Activated CD4-positive, alpha-beta T cell treated with anti-CD3 and anti-CD28 coated beads, Interleukin-2, Interleukin-4, amounts not matched to agents 100 ng/mL and 50 ng/mL, durations not matched to agents 16 hours and 8 hours (primary cell): Measurements from ENCODE around the gene DEPDC1B.
"Not testable (repeated sequence)": the region's sequence is repeated elsewhere in the genome, so short reads cannot be mapped to it uniquely, and the experiment has no call there.

Source experiments
- DNase-seq: peaks from one replicate; pipeline ENCODE4 v3.0.0-alpha.2; 2020; ENCODE audit warnings: low spot score

DEPDC1B gene, protein sequence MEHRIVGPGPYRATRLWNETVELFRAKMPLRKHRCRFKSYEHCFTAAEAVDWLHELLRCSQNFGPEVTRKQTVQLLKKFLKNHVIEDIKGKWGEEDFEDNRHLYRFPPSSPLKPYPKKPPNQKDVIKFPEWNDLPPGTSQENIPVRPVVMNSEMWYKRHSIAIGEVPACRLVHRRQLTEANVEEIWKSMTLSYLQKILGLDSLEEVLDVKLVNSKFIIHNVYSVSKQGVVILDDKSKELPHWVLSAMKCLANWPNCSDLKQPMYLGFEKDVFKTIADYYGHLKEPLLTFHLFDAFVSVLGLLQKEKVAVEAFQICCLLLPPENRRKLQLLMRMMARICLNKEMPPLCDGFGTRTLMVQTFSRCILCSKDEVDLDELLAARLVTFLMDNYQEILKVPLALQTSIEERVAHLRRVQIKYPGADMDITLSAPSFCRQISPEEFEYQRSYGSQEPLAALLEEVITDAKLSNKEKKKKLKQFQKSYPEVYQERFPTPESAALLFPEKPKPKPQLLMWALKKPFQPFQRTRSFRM

DNA sequence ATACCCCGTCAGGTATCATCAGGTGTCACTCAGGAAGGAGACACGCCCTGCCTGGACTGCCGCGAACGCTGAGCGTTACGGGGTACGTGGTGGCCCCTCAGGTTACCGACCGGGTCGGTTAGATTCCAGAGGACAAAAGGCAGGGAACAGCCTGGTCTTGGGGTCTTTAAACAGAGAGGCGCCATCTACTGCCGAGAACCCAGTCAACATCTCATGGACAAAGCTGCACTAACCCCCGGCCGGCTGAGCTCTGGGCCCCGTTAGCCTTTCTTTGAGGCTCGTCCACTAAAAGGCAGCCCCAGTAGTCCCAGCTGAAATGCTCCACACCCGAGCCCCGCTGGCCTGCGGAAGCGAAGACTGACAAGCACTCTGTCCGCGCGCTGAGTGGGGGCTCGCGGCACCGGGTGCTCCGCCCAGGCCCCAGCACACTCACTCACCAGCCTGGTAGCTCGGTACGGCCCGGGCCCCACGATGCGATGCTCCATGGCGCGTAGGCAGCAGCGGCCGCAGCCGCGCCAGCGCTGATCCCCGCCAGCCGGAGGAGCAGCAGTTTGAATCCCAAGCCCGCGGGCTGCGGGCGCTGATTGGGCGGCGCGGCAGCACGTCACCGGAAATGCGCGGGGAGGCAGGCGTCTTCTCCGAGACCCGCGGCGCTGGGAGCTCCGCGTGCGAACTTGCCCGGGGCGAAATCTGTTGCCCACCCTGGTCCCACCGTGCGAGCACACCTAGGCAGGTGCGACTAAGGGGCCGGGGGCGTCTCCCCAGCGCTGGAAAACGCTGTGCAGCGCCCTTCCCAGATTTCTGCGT is at the start of gene DEPDC1B:
DEPDC1B (minus strand) TSS at position 558 of the 807 bp plus-strand sequence; CDS start at position 485, 73 bp downstream.
- peak; percentile 90 for DNase-seq

DNA sequence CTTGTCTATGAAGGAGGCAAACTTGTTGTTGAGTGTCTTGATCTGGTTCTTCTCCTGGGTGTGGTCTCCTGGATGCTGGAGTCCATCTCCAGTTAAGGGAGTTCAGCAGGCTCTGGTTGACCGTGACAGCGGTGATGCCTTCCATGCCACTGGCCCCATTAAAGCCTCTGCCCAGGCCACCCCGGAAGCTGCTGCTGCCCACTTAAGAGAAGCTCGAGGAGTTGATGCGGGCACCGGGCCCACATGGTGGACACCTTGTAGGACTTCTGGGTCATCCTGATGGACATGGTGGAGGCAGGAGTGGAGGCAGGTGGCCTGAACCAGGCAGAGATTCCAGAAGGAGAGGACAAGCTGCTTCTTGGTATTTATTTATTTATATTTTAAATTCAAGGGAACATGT is 44.7 kb upstream of the DEPDC1B start:
- no peak for DNase-seq

DNA sequence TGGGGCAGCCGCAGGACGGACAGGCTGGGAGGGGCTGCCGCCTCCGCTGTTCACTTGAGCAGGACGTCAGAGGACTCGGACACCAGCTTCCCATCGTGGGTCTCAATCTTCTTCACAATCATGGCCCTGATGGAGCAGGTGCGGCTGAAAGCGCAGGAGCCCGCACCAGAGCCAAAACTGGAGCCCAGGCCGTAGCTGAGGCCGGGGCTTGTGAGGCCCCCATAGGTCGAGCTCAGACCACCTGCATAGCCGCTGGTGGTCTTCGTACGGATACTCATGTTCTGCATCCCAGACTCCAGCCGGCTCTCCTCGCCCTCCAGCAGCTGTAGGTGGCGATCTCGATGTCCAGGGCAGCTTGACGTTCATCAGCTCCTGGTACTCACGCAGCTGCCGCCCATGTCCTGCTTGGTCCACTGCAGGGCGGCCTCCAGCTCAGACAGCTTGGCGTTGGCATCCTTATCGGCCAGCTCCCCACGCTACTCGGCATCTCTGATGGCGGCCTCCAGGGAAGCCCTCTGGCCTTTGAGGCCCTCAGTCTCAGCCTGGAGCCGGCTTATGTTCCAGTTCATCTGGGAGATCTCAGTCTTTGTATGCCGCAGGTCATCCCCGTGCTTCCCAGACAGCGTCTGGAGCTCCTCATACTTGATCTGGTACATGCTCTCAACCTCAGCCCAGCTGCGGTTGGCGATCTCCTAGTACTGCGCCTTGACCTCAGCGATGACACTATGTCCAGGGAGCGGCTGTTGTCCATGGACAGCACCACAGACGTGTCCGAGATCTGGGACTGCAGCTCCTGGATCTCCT is 43.7 kb upstream of the DEPDC1B start:
- no peak for DNase-seq

DNA sequence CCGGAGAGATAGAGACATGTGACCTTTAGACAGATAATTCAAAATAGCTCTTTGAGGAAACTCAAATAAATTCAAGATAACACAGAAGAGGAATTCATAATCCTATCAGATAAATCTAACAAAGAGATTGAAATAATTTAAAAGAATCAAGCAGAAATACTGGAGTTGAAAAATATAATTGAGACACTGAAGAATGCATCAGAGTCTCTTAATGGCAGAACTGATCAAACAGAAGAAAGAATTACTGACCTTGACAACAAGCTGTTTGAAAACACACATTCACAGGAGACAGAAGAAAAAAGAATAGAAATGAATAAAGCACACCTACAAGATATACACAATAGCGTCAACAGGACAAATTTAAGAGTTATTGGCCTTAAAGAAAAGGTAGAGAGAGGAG is 40.4 kb upstream of the DEPDC1B start:
- no peak for DNase-seq

DNA sequence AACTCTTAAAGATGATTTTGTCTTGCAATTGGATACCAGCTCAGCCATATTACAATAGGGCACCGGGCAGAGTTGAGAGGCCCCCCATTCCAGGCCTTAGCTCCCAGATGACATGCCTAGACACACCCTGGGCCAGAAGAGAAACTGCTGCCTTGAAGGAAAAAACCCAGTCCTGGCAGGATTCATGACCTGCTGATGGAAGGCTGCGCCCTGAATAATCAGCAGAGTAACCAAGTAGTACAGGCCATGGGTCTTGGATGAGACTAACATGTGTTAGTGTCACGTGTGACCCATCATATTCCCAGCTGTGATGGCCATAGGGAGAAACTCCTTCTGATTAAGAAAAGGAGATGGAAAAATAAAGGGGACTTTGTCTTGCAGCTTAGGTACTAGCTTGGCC is 39.0 kb upstream of the DEPDC1B start:
- DNase-seq: no peak

DNA sequence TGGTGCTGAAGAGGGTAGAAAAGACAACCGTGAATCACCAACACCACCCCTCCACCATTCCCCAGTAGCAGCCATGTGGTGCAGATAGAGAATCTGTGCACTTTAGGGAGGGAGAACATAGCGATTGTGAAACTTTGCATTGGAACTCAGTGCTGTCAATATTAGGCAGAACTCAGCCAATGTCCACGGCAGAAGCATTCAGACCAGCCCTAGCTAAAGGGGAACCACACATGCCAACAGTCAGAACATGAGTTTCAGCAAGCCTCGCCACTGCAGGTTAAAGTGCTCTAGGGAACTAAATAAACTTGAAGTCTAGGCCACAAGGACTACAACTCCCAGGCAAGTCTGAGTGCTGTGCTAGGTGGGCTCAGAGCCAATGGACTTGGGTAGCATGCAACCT is 38.5 kb upstream of the DEPDC1B start:
- no peak for DNase-seq

DNA sequence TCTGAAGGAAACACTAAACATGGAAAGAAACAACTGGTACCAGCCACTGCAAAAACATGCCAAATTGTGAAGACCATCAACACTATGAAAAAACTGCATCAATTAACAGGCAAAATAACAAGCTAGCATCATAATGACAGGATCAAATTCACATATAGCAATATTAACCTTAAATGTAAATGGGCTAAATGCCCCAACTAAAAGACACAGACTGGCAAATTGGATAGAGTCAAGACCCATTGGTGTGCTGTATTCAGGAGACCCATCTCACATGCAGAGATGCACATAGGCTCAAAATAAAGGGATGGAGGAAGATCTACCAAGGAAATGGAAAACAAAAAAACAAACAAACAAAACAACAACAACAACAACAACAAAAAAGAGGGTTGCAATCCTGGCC is 30.9 kb upstream of the DEPDC1B start:
- DNase-seq: not testable (repeated sequence)

DNA sequence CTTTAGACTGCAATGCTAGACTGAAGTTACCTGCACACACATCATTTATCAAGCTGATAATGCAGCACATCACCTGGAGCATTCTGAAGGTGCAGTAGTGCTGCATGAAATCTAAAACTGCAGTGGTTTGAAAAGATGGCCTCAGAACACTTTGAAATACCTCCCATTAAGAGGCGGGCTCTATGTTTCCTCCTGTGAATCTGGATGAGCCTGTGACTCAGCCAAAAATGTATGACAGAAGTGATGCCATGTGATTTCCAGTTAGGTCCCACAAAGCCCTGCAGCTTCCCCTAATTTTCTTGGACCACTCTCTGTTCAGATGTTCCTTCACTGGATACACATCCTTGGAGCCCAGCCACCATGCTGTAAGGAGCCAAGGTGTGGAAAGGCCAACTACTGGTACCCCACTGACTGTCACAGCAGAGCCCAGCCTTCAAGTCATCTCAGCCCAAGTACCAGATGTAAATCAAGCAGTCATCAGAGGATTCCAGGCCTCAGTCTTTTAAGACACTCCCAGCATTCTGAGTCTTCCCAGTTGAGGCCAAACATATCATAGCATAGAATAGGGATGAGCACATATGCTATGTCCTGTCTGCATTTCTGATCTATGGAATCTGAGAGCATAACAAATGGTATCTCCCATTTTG is 27.2 kb upstream of the DEPDC1B start:
- no peak for DNase-seq

DNA sequence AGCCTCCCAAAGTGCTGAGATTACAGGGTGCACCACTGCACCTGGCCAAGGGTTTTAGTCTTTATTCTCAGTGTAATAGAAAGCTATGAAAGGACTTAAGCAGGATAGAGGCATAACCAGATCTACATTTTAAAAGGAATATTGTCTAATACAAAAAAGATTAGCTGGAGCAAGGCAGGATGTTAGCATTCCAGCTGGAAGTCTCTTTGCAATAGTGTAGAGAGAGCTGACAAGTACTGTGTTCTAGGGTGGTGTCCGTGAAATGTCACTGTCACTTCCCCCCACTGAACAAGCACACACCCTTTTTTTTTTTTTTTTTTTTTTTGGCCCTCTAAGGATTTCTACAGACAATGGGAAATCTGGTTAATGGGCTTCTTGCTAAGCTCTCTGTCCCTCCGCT is 24.2 kb upstream of the DEPDC1B start:
- no peak for DNase-seq

DNA sequence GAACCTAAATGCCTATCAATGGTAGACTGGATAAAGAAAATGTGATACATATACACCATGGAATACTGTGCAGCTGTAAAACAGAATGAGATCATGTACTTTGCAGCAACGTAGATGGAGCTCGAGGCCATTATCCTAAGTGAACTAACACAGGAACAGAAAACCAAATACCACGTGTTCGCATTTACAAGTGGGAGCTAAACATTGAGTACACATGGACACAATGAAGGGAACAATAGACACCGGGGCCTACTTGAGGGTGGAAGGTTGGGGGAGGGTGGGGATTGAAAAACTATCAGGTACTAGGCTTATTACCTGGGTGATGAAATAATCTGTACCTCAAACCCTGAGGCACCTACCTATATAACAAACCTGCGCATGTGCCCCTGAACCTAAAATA is 22.4 kb upstream of the DEPDC1B start:
- DNase-seq: no peak

DNA sequence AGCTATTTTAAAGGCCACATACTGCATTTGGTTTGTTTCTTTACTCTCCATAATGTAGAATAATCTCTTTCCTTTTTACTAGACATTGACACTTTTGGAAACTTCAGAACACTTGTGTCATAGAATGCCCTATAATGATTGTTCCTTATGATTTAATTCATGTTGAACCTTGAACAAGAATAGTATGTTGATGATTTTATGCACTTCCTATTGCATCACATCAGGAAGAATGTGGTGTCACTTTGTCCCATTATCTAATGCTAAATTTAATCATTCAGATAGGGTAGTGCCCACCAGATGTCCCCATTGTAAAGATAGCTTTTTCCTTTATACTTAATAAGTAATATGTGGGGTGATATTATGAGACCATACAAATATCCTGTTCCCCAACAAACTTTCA is 19.4 kb upstream of the DEPDC1B start:
- DNase-seq: no peak

DNA sequence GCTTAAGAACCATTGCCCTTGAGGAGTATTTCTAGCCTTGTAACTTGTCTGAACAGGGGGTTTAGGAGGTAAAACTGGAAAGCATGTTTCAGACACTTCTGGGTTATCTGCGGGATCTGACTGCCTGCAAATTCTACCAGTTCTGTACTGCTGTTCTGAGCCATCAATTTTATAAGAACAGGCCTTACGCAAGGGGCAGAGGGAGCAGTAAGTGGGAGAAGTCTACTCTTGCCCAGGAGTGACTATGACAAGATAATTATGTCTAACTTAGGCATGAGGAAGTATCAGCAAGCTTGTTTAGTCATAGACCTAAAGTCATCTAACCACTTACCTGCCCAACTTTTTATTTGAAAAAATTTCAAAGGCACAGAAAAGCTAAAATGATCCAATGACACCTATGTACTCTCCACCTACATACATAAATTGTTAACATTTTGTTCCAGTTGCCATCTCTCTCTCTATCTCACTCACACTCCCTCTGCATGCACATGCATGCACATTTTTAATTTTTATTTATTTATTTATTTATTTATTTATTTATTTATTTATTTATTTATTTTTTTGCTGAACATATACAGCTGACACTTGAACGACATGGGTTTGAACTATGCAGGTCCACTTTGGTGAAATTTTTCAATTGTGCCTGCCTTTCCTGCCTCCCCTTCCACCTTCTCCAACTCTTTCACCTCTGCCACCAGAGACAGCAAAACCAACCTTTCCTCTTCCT is 18.4 kb upstream of the DEPDC1B start:
- DNase-seq: no peak

DNA sequence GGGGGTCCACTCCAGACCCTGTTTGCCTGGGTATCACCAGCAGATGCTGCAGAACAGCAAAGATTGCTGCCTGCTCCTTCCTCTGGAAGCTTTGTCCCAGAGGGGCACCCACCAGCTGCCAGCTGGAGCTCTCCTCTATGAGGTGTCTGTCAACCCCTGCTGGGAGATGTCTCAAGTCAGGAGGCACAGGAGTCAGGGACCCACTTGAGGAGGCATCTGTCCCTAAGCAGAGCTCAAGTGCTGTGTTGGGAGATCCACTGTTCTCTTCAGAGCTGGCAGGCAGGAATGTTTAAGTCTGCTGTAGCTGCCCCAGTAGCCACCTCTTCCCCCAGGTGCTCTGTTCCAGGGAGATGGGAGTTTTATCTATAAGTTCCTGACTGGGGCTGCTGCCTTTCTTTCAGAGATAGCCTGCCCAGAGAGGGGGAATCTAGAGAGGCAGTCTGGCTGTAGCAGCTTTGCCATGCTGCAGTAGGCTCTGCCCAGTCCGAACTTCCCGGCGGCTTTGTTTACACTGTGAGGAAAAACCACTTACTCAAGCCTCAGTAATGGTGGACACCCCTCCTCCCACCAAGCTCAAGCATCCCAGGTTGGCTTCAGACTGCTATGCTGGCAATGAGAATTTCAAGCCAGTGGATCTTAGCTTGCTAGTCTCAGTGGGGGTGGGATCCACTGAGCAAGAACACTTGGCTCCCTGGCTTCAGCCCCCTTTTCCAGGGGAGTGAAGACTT is 15.4 kb upstream of the DEPDC1B start:
- not testable (repeated sequence) for DNase-seq

DNA sequence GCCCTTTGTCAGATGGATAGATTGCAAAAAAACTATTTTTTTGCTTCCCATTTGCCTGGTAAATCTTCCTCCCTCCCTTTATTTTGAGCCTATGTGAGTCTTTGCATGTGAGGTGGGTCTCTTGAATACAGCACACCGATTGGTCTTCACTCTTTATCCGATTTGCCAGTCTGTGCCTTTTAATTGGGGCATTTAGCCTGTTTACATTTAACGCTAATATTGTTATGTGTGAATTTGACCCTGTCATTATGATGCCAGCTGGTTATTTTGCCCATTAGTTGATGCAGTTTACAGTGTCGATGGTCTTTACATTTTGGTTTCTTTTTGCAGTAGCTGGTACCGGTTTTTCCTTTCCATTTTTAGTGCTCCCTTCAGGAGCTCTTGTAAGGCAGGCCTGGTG is 13.0 kb upstream of the DEPDC1B start:
- DNase-seq: no peak

DNA sequence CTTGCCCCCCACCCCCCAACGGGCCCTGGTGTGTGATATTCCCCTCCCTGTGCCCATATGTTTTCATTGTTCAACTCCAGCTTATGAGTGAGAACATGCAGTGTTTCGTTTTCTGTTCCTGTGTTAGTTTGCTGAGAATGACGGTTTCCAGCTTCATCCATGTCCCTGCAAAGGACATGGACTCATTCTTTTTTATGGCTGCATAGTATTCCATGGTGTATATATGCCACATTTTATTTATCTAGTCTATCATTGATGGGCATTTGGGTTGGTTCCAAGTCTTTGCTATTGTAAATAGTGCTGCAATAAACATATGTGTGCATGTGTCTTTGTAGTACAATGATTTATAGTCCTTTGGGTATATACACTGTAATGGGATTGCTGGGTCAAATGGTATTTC is 11.9 kb upstream of the DEPDC1B start:
- DNase-seq: not testable (repeated sequence)

DNA sequence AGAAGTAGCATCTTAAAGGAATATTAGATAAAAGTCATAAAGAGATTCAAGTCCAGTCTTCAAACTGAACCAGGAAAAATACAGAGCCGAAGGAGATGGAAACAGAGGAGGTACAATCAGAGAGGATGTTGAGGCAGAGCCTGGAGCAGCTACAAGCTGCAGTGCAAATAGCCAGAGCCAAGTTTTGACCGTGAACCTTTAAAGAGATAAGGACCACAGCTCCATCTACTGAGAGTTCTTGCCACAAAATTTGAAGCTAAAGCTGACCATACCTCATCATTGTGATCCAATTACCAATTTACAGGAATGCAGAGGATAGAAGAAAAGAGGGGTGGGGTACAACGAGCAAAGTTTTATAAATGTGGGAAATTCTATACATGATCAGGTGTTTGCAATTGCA is 10.4 kb upstream of the DEPDC1B start:
- no peak for DNase-seq

DNA sequence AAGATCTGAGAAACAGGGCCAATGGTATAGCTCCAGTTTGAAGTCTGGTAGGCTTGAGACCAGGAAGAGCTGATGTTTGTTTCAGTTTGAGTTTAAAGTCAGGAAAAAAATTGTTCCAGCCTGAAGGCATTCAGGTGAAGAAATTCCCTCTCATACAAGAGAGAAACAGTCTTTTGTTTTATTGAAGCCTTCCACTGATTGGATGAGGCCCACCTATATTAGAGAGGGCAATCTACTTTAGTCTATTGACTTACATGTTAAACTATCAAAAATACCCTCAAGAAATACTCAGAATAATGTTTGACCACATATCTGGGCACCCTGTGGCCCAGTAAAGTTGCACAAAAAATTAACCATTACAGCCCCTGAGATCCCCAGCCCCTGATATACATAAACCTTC is 5.2 kb upstream of the DEPDC1B start:
- DNase-seq: no peak

DNA sequence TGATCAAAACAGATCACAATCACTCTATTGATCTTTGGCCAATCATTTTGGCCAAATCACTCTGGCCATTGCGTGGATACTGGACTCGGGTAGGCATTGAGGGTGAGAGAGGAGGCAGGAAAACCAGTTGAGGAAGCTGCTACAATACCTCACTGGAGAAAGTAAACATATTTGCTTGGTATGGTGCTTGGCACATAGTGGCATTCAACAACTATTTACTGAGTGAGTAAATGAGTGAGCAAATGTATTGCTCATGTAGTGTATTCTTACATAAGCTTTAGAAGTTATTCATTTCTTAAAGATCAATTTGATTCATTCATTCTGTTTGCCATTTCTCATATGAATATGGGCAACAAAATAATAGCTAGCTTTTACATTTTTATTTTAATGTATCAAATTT is 4.0 kb upstream of the DEPDC1B start:
- no peak for DNase-seq

DNA sequence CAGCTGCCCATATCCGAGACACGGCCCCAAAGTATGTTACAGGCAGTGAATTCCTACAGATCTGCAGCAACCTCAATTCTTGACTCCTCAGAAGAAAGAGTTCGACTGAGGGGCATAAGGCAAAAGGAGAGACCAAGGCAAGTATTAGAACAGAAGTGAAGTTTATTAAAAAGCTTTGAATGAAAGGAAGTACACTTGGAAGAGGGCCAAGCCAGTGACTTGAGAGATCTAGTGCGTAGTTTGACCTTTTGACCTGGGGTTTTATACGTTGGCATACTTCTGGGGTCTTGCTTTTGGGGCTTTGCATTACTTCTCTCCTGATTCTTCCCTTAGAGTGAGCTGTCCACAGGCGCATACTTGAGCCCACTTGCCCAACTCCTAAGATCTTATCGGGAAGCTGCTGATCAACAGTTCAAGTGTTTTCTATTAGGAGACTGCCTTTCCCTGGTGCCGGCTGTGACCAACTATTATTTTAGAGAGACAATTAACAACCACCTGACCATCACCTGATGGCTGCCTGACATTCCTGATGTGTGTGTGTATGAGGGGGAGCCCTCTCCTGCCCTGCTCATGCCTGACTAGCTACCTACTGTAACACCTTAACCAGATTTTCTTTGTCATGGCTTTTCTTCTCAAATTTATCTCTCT is 1.5 kb upstream of the DEPDC1B start:
- DNase-seq: no peak

DNA sequence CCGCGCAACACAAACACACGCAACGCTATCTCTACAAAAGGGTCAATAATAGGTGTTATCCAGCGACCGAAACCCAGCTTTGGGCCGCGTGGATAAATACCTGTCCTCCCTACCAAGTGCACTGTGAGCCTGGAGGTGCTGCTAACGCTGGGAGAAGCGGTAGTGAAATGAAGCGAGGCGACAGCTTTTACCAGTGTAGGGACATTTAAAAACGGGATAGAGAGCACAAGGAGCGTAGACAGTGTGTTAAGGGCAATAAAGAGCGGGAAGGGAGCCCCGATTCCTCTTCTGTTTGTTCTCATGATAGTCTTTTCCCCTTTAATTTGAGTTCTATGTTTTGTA is 421 bp upstream of the DEPDC1B start:
- DNase-seq: no peak
